Stimulated activated CD4-positive, alpha-beta T cell treated with anti-CD3 and anti-CD28 coated beads, Interleukin-12 subunit alpha, Interleukin-12 subunit beta, amount 100 ng/mL, for 24 hours (primary cell): ENCODE measurements around the gene EXOC4.
"Not testable (repeated sequence)": the region's sequence is repeated elsewhere in the genome, so short reads cannot be mapped to it uniquely, and the experiment has no call there.

Experiments
- DNase-seq, 2 experiments: peaks; one replicate each; pipeline ENCODE4 v3.0.0-alpha.2; 2020; ENCODE audit warnings: low read depth in 2 of 2

EXOC4 gene

DNA sequence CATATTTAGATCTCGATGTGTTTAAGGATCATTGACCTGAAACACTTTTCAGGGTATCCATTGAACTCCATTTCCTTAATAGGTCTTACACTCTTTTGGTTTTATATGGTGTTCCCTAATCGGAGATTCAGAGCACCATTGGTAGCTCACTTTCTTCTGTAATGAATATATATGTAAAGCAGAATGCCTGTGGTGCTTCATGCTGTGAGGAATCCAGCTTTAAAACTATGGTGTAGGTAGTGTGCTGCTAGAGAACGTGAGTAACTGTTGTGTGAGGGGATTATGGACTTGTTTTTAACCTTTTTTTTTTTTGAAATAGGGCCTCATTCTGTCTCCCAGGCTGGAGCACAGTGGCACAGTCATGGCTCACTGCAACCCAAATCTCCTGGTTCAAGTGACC lies 497.4 kb downstream of the EXOC4 start:
- DNase-seq = no peak

DNA sequence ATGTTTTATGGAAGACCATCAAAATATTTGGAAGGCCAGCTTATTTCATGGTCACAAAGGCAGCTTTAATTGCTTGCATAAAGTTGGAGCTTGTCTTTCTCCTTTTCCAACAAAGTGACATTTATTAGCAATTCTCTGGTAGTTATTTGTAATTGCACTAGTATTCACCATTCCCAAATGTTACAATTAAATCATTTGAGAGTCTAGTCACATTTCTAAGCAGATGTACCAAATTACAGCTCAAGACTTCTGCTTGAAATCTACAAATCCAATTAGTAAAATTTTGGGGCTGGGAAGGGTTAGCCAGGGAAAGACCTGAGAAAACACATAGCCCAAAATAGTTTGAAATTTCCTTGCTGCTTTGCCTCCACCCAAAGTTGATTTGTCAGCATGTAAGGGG lies 498.2 kb downstream of the EXOC4 start:
- no peak for DNase-seq

DNA sequence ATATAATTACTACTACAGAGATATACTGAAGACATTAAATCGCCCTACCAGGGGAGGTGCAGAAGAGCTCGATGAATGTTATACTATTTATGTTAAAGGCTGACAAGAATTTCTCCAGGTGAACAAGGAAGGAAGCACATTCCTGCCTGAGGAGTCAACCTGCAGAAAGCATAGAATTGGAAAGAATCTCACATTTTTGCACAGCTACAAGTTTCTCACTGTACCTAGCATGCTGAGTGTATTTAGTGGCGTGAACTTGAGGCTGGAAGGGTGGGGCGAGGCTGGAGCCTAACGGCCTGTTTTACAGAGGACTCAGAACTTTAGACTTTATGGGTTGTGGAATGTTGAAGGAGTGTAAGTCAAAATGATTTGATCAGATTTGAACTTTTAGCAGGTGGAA lies 500.6 kb downstream of the EXOC4 start:
- no peak for DNase-seq

DNA sequence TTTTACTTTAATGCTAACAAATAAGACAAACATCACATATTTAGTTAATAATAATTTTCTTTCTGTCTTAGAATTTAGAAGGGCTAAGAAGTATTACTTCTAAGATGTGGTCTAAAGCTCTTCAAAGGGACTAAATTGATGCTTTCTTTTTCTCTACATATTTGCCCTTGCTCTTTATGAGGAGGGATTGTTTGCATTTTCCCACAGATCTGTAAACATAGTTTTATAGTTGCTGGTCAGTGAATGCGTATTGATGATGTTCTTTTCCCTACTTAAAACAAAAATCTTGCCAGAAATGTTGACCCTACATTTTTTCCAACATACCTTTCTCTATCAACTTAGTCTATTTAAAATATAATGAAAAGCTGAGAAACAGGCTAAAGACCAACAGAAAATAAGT lies 501.8 kb downstream of the EXOC4 start:
- no peak for DNase-seq

DNA sequence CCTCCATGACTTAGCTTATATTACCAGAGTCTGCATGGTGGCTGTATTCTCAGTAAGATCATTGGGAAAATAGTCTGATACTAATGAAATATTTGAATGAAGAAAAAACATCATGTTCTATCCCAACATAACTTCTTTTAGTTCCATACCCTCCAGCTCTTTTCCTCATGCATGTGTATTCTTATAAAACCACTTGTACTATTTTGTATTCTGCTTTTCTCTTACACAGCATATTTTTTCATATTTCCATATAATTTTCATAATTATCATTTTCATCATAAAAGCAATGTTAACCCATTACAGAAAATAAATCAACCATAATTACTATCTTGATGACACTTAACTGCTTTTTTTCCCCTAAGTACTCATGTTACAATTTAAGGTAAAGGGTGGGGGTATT lies 503.0 kb downstream of the EXOC4 start:
- DNase-seq = no peak

DNA sequence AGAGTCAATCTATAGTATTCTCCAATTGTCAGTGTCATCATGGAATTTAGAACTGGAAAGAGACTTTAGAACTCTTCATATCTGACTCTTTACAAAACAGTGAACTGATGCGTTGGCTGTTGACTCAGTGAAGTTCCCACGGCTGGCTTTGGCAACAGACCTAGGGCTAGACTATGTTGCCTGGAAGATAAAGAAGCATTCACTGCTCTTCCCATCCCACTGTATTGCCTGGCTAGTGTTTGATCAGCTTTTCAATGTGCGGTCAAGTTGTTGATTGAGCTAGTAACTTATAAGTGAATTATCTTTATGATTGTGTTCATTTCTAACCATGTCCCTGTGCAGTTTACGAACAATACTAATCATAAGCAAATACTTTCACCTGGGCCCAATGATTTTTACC lies 508.6 kb downstream of the EXOC4 start:
- DNase-seq = no peak

DNA sequence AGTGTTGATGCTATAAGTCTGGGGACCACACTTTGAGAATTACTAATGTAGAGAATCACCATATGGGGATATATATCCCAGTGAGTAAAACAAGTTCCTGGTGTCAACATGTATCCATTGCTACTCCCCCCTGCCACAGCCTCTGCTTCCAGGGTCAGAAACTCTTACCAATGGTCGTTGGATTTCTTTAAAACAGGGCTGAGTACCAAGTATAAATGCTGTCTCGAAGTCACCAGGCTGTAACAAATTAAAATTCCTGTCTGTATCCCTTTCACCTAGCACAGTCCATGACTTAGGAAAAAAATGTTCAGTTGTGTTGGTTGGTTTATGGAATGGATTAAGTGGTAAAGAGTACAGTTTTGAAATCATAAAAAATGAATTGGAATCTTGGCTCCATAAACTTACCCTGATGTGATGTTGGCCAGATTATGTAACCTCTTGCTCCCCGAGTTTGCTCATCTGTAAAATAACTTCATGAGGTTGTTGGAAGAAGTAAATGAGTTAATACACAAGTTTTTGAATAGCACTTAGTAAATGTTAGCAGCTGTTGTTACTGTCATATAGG lies 510.3 kb downstream of the EXOC4 start:
- no peak for DNase-seq

DNA sequence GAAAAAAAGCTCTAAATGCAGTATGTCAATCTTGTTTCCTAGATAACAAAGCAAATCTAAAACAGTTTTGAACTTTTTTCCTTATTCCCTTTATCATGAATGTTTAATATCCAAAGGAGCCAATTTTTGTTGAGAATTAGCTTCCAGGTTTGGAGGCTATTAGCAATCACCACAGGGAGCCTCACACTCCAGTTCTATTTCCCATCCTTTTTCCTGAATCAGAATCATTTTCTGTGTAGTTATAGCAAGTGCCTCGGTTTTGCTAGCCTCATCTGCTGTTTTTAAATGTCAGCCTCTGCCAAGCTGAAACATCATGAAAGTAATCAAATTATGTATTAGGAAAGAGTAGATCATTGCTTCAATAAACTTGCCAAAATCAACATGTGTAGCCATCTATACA lies 516.8 kb downstream of the EXOC4 start:
- DNase-seq = no peak

DNA sequence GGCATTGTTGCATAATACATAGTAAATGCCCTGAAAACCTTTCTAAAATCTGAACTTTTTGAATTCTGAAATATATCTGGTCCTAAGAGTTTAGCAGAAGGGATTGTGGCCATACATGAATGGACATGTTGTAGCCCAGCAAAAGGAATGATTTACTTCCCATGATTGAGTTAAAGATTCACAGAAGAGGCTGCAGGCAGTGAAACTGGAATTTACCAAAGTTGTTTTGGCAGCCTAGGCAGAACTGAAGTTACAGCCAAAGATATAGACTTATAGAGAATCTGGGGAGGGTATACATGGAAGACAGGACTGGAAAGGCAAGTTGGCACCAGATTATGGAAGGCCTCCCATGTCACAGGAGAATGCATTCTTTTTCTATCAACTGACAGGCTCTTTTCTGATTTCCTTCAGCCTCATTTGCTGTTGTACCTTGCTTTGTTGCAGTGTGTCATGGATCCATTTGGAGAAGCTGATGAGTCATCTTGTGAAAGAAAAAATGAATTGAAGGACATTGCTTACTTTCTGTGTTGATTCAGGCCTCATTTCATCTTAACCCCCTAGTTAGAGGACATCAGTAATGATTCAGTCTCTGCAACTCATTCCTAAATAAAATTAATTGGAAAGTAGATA lies 518.1 kb downstream of the EXOC4 start:
- no peak for DNase-seq

DNA sequence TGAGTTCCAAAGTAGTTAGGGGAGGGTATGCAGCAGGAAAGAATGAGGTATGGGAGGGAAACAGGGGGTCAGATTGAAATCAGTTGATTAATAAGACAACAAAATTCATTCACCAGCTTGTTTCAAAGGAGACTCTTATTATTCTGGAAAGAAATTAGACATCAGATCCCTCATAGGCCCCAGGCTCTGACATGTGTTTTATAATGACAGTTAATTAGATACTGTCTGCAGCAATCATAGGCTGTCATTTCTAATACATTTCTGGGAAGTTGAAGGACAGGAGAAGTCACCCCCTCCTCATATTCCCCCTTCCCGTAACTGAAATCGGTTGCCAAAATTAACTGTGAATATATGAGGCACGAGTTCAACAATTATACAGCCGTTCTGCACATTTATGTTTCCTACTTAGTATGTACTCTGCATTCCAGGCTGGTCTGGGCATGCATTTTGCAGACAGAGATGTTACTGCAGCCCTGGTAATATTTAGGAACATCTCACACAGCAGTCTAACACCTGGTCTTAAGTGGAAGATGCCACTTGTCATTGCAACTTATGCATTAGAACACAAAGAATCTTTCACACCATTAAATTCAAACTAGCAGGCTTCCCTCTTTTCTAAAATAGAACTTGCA lies 519.0 kb downstream of the EXOC4 start:
- DNase-seq = no peak

DNA sequence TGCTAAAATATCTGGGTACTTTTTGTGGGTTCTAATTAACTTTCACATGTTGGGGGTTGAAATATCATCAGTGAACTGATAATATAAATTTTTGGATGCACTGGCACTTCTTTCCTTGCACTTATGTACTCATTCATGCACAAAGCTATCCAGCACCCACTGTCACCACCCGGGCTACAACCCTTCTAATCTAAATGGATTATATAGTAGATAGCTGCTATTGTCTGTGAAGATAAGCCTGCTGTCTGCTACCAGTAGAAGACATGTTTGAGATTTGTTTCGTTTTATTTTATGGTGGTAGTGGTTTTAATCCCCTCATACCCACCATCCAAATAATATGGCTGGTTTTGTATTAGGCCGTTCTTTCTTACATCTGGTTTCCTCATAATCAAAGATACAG lies 520.7 kb downstream of the EXOC4 start:
- DNase-seq = no peak

DNA sequence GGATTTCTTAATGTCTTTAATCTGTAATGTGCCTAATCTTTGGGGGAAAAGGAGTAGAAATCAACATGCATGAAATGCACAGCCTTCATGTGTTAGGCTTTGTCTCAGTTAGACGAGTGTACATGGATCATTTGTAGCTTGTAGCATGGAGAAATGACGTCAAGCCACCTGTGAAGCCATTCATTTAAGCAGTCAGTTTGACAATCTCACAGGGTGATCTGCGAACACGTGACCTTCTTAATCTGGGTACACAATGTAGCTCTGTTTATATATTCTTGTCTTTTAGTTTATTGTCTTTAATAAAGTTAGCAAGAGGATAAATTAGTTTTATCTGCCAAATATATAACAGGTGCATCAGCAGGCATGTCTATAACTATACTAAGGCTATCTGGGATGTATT lies 522.3 kb downstream of the EXOC4 start:
- no peak for DNase-seq

DNA sequence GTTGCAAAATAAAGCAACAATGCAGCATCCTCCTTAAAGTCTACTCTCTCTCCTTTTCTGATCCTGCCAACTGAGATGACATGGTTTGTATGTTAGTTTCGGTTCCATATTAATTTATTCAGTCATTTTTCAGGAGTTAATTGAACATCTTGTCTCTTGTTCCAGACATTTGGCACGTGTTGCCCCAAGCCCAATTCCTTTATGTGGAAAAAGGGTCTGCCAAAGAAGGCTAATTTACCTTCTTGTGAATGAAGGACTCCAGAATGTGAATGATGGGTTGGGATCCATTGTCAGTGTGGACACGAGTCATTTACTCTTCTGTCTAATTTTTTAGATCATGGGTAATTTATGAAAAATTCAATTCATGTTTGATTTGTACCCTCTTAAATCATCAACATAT lies 523.4 kb downstream of the EXOC4 start:
- no peak for DNase-seq

DNA sequence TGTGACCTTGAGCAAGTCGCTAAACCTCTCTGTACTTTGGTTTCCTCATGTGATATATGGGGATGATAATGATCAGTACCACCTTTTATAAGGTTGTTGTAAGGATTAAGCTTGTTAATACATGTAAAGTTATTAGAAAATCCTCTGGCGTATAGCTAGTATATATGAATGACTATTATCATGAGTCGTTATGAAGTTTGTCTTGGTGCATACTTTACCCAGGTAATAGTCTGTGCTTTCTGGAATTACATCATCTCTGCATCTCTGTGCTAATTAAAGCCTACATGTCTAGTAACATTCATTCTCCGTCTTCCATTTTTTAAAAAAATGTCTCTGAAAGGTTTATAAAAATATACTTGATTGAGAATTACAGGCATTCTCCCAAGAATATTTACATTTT lies 524.8 kb downstream of the EXOC4 start:
- DNase-seq = no peak

DNA sequence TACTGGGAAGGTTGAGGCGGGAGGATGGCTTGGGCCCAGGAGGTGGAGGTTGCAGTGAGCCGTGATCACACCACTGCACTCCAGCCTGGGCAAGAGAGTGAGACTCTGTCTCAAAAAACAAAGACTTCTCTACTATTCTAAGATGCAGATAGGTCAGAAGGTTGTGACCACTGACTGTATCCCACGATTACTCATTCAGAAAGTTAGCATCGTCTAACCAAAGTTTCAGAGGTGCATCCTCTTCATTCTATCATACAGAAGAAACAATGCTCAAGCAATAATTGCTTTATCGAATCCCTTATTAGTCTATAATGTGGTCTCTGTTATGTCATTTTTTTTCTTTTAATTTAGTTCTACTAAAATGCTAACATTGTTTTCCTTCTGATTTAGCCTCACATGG lies 525.6 kb downstream of the EXOC4 start:
- DNase-seq = no peak

DNA sequence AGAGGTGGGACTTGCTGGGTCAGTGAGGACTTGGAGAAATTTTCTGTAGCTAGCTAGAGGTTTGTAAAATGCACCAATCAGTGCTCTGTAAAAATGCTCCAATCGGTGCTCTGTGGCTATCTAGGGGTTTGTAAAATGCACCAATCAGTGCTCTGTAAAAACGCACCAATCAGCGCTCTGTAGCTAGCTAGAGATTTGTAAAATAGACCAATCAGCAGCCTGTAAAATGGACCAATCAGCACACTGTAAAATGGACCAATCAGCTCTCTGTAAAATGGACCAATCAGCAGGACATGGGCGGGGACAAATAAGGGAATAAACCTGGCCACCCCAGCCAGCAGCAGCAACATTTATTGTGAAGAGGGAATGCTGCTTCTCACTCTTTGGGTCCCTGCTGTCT lies 526.7 kb downstream of the EXOC4 start:
- not testable (repeated sequence) for DNase-seq

DNA sequence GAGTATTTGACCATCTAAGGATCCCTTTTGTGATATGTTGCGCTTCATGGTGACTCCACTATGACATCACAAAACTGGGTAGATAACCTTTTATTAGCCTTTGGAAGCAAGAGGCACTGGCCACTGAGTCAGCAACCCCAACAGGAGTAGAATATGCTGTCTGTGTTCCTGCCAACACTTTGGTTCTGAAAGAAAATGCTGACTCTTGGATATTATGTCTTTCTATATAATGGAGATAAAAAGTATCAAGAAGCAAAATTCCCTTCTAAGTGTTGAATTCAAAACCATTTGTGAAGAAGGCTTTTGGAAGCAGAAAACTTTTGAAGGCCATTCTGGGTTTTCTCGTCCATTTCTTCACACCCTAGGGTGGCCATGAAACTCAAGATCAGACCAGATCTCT lies 528.0 kb downstream of the EXOC4 start:
- DNase-seq = no peak

DNA sequence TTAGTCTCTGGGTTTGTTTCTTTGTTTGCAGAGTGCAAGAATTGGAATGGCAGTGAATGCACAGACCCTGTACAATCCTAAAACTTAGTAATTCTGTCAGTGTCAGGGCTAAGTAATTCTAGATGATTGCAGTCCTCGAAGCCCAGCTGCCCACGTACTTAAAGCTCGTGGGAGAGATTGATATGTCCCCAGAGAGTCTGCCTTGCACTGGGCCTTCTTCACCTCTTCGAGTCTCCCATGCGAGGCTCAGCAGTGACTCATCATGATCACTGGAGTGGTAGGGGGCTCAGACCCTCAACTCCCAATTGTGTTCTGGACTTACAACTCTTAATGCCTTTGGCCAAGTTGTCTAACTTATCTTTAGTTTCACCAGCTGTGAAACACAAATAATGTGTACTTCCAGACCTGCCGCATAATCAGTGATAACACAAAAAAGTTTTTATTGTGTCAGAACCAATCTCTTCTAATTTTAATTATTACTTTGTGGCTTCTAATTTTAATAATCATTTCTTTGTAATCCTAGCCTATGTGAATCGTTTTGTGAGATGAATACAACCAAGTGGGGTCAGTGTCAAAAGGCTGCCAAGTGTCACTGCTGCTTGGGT lies 528.7 kb downstream of the EXOC4 start:
- no peak for DNase-seq

DNA sequence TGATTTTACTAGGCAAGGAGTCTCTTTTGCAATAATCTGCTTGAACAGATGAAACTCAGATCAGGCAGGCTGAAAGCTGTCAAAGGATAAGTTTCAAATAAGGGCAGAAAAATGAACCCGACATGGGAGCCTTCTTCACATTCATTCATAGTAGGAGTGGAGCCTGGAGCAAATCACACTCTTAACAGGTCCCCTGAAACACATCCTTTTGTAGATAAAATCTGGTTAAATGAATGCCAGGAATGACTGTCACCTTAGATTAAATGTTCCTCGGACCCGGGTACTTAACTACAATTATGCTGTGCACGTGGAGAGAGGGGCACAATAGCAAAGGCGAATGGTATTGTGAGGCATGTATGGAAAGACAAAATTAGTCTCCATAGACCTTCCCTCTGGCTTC lies 529.6 kb downstream of the EXOC4 start:
- DNase-seq = no peak

DNA sequence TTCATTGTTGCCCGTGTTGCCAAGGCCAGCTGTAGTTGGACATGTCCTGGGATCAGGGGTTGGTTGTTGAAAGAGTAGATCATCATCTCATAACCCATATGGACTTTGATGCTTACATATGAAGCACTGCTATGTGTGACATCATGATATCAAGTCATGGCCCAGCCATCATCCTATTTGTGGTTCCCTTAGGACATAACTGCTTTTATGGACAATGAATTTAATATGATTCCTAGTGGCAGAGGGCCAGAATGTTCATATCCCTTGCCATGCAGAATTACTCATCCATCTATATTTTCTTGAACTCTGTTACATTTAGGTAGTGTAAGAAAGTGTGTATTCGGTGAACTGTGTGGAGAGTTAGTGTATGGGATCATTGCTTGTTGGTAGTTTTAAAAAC lies 530.4 kb downstream of the EXOC4 start:
- no peak for DNase-seq

DNA sequence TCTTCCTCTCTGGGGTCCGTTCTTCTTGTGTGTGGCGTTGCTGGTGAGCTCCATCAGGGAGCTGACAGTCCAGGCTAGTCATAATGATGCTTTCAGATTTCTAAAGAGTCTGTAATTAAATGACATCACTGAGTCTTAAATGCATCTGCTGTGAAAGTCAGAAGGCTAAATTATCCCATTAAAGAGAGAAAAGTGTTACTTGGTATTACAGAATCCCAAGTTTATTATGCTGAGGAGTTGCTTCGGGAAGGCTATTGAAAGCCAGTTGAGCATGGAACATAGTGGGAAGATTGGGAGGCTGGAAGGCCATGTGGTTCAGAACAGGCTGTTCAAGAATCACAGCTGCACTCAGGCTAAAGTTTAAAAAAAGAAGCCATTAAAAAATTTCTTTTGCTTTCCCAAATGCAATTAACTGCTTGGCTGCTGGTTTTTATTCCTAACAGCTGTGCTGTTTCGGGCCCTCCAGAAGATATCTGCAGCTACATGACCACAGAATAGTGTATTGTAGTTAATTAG lies 531.7 kb downstream of the EXOC4 start:
- no peak for DNase-seq

DNA sequence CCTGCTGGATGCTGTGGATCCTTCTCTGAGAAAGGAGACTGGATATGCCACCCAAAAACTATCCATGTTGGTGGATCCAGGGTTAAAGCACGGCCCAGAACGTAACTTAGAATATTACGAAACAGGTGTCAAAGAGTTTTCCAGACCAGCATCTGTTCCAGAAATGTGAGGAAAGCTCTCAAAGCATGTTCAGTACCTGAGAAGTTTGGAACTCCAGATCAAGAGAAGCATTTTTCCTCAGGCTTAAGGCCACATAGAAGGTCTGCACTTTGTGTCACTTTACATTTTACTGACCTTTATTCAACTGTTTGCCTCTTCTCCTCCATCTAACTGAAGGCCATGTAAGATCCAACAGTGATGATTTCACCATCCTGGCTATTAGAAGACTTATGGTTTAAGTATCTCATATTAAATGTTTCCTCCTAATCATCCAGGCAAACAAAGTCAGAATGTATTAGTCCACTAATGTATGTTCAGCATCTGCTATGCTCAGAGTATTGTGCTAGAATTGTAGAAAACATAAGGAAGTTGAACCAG lies 533.6 kb downstream of the EXOC4 start:
- no peak for DNase-seq

DNA sequence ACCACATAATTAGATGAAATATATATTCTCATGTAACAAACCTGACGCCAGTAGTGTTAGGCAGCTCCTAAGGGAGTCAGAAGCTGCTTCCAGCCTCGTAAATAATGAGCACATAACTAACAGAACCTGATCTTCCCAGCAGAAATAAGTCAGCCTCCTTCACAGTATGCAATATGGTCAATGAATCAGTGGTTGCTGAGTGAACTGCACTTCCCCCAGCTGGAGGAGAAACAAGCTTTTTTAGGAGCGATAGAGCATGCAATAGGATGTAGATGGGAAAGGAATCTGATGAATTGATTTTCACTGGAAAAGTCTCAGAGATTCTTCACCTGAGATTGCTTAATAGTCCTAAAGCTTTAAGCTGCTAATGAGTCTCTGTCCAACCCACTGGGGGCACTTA lies 537.1 kb downstream of the EXOC4 start:
- no peak for DNase-seq
